IPS-18c (cell line): ENCODE data around the gene ZZZ3.
"Not testable (repeated sequence)": the region's sequence is repeated elsewhere in the genome, so short reads cannot be mapped to it uniquely, and the experiment has no call there.

ENCODE experiments used
- H3K4me3 ChIP-seq: 2 replicates; pipeline ENCODE4 v1.7.0; 2013; ENCODE audit warnings: low read depth, mild to moderate bottlenecking, low read length, moderate library complexity; ENCODE audit not compliant: insufficient read depth
- H3K9me3 ChIP-seq: one replicate; pipeline ENCODE4 v1.6.1; 2013; ENCODE audit warnings: mild to moderate bottlenecking, low read length, moderate library complexity; ENCODE audit not compliant: control insufficient read depth, insufficient read depth

Gene ZZZ3

GRCh38 chr1:77673716-77674355 lies 8.6 kb downstream of the ZZZ3 start:
- H3K9me3 ChIP-seq = no peaks in the 10 kb centered on the region
- H3K4me3 ChIP-seq = no peak overlapping the region

GRCh38 chr1:77673030-77673429 lies 9.4 kb downstream of the ZZZ3 start:
- H3K4me3 ChIP-seq = no peak overlapping the region
- no peaks in the 10 kb centered on the region for H3K9me3 ChIP-seq

- no peaks in the 10 kb centered on the region for H3K9me3 ChIP-seq
- no peak overlapping the region for H3K4me3 ChIP-seq
These were observed 10.1 kb downstream of the ZZZ3 start for GRCh38 chr1:77672374-77672773.

GRCh38 chr1:77671836-77672235 lies 10.6 kb downstream of the ZZZ3 start:
- no peak overlapping the region for H3K4me3 ChIP-seq
- H3K9me3 ChIP-seq = no peaks in the 10 kb centered on the region

- H3K4me3 ChIP-seq = no peak overlapping the region
- H3K9me3 ChIP-seq = no peaks in the 10 kb centered on the region
These were observed 12.1 kb downstream of the ZZZ3 start for GRCh38 chr1:77670330-77670729.

- Histone ChIP-seq H3K4me3 (no peak overlapping the region), H3K9me3 (no peaks in the 10 kb centered on the region)
These were observed 13.5 kb downstream of the ZZZ3 start for GRCh38 chr1:77668924-77669449.

GRCh38 chr1:77664939-77665516 lies 17.4 kb downstream of the ZZZ3 start:
- Histone ChIP-seq H3K4me3 (no peak overlapping the region), H3K9me3 (no peaks in the 10 kb centered on the region)

GRCh38 chr1:77661696-77662095 lies 20.8 kb downstream of the ZZZ3 start:
- Histone ChIP-seq H3K4me3 (no peak overlapping the region), H3K9me3 (no peaks in the 10 kb centered on the region)

- no peaks in the 10 kb centered on the region for H3K9me3 ChIP-seq
- H3K4me3 ChIP-seq = no peak overlapping the region
These were observed 22.4 kb downstream of the ZZZ3 start for GRCh38 chr1:77659879-77660593.

- no peaks in the 10 kb centered on the region for H3K9me3 ChIP-seq
- no peak overlapping the region for H3K4me3 ChIP-seq
These were observed 24.2 kb downstream of the ZZZ3 start for GRCh38 chr1:77658271-77658670.

- H3K9me3 ChIP-seq = peaks cover 2% of the 10 kb centered on the region
- no peak overlapping the region for H3K4me3 ChIP-seq
These were observed 27.0 kb downstream of the ZZZ3 start for GRCh38 chr1:77655431-77655974.

GRCh38 chr1:77652970-77653516 lies 29.4 kb downstream of the ZZZ3 start:
- Histone ChIP-seq H3K9me3 (peaks cover 5% of the 10 kb centered on the region), H3K4me3 (no peak overlapping the region)

- no peak overlapping the region for H3K4me3 ChIP-seq
- H3K9me3 ChIP-seq = peaks cover 5% of the 10 kb centered on the region
These were observed 30.2 kb downstream of the ZZZ3 start for GRCh38 chr1:77652268-77652667.

GRCh38 chr1:77649127-77649526 lies 33.3 kb downstream of the ZZZ3 start:
- Histone ChIP-seq H3K4me3 (no peak overlapping the region), H3K9me3 (peaks cover 5% of the 10 kb centered on the region)

- not testable (repeated sequence) for H3K9me3 ChIP-seq, H3K4me3 ChIP-seq
These were observed 36.2 kb downstream of the ZZZ3 start for GRCh38 chr1:77646224-77646623.

GRCh38 chr1:77643456-77643855 lies 39.0 kb downstream of the ZZZ3 start:
- Histone ChIP-seq H3K9me3 (no peaks in the 10 kb centered on the region), H3K4me3 (no peak overlapping the region)

- no peak overlapping the region for H3K4me3 ChIP-seq
- H3K9me3 ChIP-seq = no peaks in the 10 kb centered on the region
These were observed 39.5 kb downstream of the ZZZ3 start for GRCh38 chr1:77642941-77643340.

GRCh38 chr1:77642196-77642595 lies 40.3 kb downstream of the ZZZ3 start:
- H3K9me3 ChIP-seq = no peaks in the 10 kb centered on the region
- H3K4me3 ChIP-seq = no peak overlapping the region
